ENCODE results near the gene KIAA1958. TPM values are rescaled to one million over a fixed set of nuclear protein-coding genes. Genes with fewer than 3 reads are reported as not detected.
A peak's percentile ranks its signal among the peaks of the same experiment; 100 is the strongest.

Gene KIAA1958
- total RNA-seq, 4 donors from 2014 or later, result 8.3 to 11.2 (median 9.6) TPM

- H3K4me3 ChIP-seq (replicated peaks in 1 of 3), result no peak overlapping the region
- H3K27ac ChIP-seq, result no peak overlapping the region
- H3K27me3 ChIP-seq, result no peaks in the 10 kb centered on the region
- no peaks in the 10 kb centered on the region for H3K36me3 ChIP-seq
- no peaks in the 10 kb centered on the region for H3K4me1 ChIP-seq
- 76 to 82% methylated on average over 2 of the region's 2 CpGs for WGBS, 2 donors
- DNase-seq, result no peak
- TF ChIP-seq, protein P1, sequence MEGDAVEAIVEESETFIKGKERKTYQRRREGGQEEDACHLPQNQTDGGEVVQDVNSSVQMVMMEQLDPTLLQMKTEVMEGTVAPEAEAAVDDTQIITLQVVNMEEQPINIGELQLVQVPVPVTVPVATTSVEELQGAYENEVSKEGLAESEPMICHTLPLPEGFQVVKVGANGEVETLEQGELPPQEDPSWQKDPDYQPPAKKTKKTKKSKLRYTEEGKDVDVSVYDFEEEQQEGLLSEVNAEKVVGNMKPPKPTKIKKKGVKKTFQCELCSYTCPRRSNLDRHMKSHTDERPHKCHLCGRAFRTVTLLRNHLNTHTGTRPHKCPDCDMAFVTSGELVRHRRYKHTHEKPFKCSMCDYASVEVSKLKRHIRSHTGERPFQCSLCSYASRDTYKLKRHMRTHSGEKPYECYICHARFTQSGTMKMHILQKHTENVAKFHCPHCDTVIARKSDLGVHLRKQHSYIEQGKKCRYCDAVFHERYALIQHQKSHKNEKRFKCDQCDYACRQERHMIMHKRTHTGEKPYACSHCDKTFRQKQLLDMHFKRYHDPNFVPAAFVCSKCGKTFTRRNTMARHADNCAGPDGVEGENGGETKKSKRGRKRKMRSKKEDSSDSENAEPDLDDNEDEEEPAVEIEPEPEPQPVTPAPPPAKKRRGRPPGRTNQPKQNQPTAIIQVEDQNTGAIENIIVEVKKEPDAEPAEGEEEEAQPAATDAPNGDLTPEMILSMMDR (IDR thresholded peaks at IDR 0.05), result no peak
- no peak for TF ChIP-seq POLR2A (IDR thresholded peaks at IDR 0.05)
- no peaks in the 10 kb centered on the region for H3K9me3 ChIP-seq
- intact Hi-C loops (cut with DNase I), result no loop called here
These were observed 72.4 kb downstream of the KIAA1958 start for GRCh38 chr9:112558978-112559377.

DNA sequence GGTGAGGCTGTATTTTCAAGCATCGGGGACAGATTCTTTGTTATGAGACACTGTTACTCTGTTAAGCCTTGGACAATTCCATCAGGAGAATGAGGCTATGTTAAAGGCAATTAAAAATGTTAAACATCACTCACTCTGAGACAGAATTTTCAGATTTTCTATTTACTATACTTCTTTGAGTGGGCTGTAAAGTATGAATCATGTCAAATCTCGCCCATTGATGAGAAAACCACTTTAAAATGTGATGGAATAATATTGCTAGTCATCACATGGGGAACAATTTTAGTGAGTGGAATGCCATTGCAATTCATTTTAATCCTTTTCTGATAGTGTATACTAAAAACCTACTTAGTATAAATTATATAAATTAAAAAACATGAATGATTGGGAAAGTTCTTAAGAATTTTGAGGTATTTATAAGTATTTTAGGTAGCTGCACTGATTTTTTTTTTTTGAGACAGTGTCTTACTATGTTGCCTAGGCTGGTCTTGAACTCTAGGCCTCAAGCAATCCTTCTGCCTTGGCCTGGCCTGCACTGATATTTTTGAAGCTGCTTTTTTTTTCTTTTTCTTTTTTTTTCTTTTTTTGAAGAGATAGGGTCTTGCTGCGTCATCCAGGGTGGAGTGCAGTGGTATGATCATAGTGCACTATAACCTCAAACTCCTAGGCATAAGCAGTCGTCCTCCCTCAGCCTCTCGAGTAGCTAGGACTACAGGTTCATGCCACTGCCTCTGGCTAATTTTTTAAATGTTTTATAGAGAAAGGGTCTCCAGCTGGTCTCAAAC is 73.2 kb downstream of the KIAA1958 start:
- no peaks in the 10 kb centered on the region for H3K9me3 ChIP-seq
- H3K27me3 ChIP-seq, result no peaks in the 10 kb centered on the region
- TF ChIP-seq, protein P1 (IDR thresholded peaks at IDR 0.05), result no peak
- TF ChIP-seq POLR2A (IDR thresholded peaks at IDR 0.05), result no peak
- intact Hi-C loops (cut with DNase I), result no loop called here
- H3K36me3 ChIP-seq, result no peaks in the 10 kb centered on the region
- no peaks in the 10 kb centered on the region for H3K4me1 ChIP-seq
- no peak overlapping the region for H3K4me3 ChIP-seq (replicated peaks in 1 of 3)
- 89 to 94% methylated on average over 5 of the region's 5 CpGs for WGBS, 2 donors
- no peak overlapping the region for H3K27ac ChIP-seq
- DNase-seq, result no peak

DNA sequence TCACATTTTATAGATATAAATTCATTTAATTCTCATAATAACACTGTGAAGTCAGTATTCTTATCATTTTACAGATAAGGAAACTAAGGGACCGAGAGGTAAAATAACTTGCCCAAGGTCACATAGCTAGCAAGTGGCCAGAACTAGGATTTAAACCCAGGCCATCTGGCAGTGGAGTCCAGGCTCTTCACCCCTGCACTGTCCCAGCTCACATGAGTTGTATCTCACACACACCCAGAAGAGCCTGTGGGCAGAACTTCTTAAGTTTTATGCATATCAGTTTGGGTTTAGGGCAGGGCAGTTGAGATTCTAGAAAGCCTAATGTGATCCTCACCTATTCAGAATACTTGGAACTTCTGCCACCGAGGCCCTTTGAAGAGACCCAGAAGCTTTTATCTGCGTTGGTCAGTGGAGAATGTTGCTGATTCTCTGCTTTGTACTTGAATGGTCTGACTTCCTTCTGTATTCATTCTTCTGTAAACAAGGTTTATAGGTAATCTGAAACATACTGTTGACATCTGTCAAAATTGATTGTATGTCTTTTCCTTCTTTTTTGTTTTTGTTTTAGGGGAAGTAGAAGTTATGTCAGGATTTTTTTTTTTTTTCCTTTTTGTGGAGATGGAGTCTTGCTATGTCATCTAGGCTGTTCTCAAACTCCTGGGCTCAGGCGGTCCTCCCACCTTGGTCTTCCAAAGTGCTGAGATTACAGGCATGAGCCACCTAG is 75.8 kb downstream of the KIAA1958 start:
- no peak for DNase-seq
- intact Hi-C loops (cut with DNase I), result no loop called here
- H3K9me3 ChIP-seq, result no peaks in the 10 kb centered on the region
- H3K27me3 ChIP-seq, result no peaks in the 10 kb centered on the region
- H3K36me3 ChIP-seq, result no peaks in the 10 kb centered on the region
- WGBS, 2 donors, result 88% methylated on average over 4 of the region's 4 CpGs
- TF ChIP-seq, protein P1 (IDR thresholded peaks at IDR 0.05), result no peak
- no peak for TF ChIP-seq POLR2A (IDR thresholded peaks at IDR 0.05)
- H3K4me3 ChIP-seq (replicated peaks in 1 of 3), result no peak overlapping the region
- H3K4me1 ChIP-seq, result no peaks in the 10 kb centered on the region
- H3K27ac ChIP-seq, result no peak overlapping the region

GRCh38 chr9:112569186-112569585 is 82.6 kb downstream of the KIAA1958 start:
- intact Hi-C loops (cut with DNase I), result no loop called here
- WGBS, 2 donors, result 61 to 78% methylated on average over 2 of the region's 2 CpGs
- Histone ChIP-seq H3K4me1 (peaks cover 4 to 17% of the 10 kb centered on the region in 2 donors), H3K4me3 (replicated peaks in 1 of 3) (no peak overlapping the region), H3K36me3 (no peaks in the 10 kb centered on the region), H3K27ac (no peak overlapping the region), H3K27me3 (no peaks in the 10 kb centered on the region), H3K9me3 (no peaks in the 10 kb centered on the region)
- no peak for DNase-seq
- no peak for TF ChIP-seq POLR2A (IDR thresholded peaks at IDR 0.05)
- TF ChIP-seq, protein P1 (IDR thresholded peaks at IDR 0.05), result no peak

GRCh38 chr9:112570671-112571167 is 84.1 kb downstream of the KIAA1958 start:
- peaks cover 4 to 17% of the 10 kb centered on the region in 2 donors for H3K4me1 ChIP-seq
- no peak overlapping the region for H3K27ac ChIP-seq
- no peaks in the 10 kb centered on the region for H3K27me3 ChIP-seq
- 42 to 58% methylated on average over 6 of the region's 6 CpGs for WGBS, 2 donors
- DNase-seq, result peak; percentile 37 to 47
- no peaks in the 10 kb centered on the region for H3K9me3 ChIP-seq
- intact Hi-C loops (cut with DNase I), result no loop called here
- no peaks in the 10 kb centered on the region for H3K36me3 ChIP-seq
- no peak overlapping the region for H3K4me3 ChIP-seq (replicated peaks in 1 of 3)
- TF ChIP-seq, protein P1 (IDR thresholded peaks at IDR 0.05), result no peak
- no peak for TF ChIP-seq POLR2A (IDR thresholded peaks at IDR 0.05)
